Measurements from ENCODE around the gene TPCN2.

Gene TPCN2

GRCh38 chr11:69097263-69097662 is 48.5 kb downstream of the TPCN2 start:
- no peak for TF ChIP-seq CTCF (IDR thresholded peaks at IDR 0.05; ENCODE audit: extremely low read depth, insufficient read depth, missing control alignments)
- in situ Hi-C loops (cut with MboI; ENCODE audit: low pct_unique_long_range_greater_than_20kb, low sequenced_read_pairs, unreplicated experiment), result loop anchor here (10.0 kb wide), 1 partner anchor 538 kb away; no protein-coding TSS in a partner anchor
- DNase-seq (ENCODE audit: low spot score), result no peak

- no peak for TF ChIP-seq CTCF (IDR thresholded peaks at IDR 0.05; ENCODE audit: extremely low read depth, insufficient read depth, missing control alignments)
- DNase-seq (ENCODE audit: low spot score), result no peak
- in situ Hi-C loops (cut with MboI; ENCODE audit: low pct_unique_long_range_greater_than_20kb, low sequenced_read_pairs, unreplicated experiment), result loop anchor here (10.0 kb wide), 1 partner anchor 536 kb away; no protein-coding TSS in a partner anchor
These were observed 50.4 kb downstream of the TPCN2 start for GRCh38 chr11:69099180-69099579.

- in situ Hi-C loops (cut with MboI; ENCODE audit: low pct_unique_long_range_greater_than_20kb, low sequenced_read_pairs, unreplicated experiment), result no loop called here
- no peak for DNase-seq (ENCODE audit: low spot score)
- TF ChIP-seq CTCF (IDR thresholded peaks at IDR 0.05; ENCODE audit: extremely low read depth, insufficient read depth, missing control alignments), result no peak
These were observed 51.9 kb downstream of the TPCN2 start for GRCh38 chr11:69100454-69101114.

GRCh38 chr11:69101115-69101791 is 52.5 kb downstream of the TPCN2 start:
- peak; percentile 99 for TF ChIP-seq CTCF (IDR thresholded peaks at IDR 0.05; ENCODE audit: extremely low read depth, insufficient read depth, missing control alignments)
- DNase-seq (ENCODE audit: low spot score), result peak; percentile 90
- in situ Hi-C loops (cut with MboI; ENCODE audit: low pct_unique_long_range_greater_than_20kb, low sequenced_read_pairs, unreplicated experiment), result no loop called here

- in situ Hi-C loops (cut with MboI; ENCODE audit: low pct_unique_long_range_greater_than_20kb, low sequenced_read_pairs, unreplicated experiment), result no loop called here
- TF ChIP-seq CTCF (IDR thresholded peaks at IDR 0.05; ENCODE audit: extremely low read depth, insufficient read depth, missing control alignments), result no peak
- DNase-seq (ENCODE audit: low spot score), result no peak
These were observed 53.3 kb downstream of the TPCN2 start for GRCh38 chr11:69101792-69102695.

Data from GM13977 (cell line).